ENCODE results near the gene MLN.
A peak's percentile ranks its signal among the peaks of the same experiment; 100 is the strongest.

MLN gene

DNA sequence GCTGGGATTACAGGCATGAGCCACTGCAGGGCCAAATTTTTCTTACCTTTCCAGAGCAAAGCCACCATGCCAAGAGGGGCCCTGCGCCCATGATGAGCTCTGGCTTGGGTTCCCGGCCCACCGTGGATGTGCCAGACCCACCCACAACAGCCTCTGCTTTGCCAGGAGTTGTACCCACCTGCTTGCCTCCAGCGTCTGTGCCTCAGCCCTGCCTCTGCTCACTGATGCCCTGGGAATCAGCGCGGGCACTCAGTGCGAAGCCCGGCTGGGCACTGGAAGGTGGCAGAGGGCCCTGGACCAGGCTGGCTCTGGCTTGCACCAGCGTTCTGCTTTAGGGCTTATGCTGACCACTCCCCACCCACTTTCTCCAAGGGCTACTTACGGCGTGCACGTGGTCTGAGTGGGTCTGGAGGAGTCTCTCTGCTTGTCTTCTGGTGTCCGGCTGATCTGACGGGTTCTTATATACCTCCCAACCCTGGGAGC is at the start of gene MLN:
MLN (minus strand) TSS at position 433 of the 483 bp plus-strand sequence. CDS start 2,840 bp downstream, outside the sequence.
- no peak for DNase-seq (ENCODE audit: low read depth, low spot score)

- DNase-seq (ENCODE audit: low read depth, low spot score), result no peak
Measured at GRCh38 chr6:33853026-33853425, 49.2 kb upstream of the MLN start.

DNA sequence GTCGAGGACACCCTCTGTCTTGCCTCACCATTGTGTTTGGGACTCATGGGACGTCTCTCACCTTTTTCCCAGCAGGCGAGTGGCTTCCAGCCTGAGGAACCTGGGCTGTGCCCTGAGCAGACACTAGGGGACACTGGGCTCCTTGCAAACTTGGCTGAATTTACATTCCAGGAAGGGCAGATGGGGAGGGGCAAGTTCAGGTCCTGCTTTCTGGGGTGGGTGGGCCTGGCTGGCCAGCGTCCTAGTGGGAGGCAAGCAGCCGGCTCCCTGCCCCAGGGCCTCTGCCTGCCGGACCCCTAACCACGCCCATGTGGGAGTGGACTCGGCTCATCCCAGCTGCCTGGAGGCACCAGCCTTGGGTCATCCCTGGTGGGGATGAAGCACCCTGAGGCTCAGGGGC is 48.2 kb upstream of the MLN start:
- DNase-seq (ENCODE audit: low read depth, low spot score), result peak; percentile 15

- no peak for DNase-seq (ENCODE audit: low read depth, low spot score)
Measured at GRCh38 chr6:33850869-33851541, 47.2 kb upstream of the MLN start.

GRCh38 chr6:33850296-33850695 is 46.5 kb upstream of the MLN start:
- DNase-seq (ENCODE audit: low read depth, low spot score), result no peak

DNA sequence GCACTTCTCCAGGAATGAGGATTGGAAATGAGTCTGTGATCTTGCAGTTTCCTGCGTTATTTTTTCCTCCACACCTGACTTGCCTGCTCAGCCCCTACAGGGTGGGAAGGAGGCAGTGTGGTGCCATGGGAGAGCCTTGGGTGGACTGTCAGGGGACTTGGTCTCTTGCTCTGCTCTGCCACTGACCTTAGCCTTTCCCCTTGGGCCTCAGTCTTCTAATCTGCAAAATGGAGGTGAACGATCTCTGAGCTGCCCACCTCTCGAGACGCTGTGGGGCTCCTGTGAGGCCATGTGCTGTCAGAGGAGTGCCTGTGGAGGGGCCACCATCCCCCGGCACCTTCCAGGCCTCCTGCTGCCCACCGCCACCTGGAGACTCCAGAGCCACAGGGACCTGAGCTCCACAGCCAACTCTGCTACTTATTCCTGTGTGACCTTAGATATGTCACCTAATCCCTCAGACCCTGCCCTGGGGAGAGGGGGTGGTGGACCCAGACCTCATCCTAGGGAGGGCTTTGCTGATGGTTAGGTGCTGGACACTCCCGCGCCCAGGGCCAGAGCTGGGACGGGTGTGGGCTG is 45.8 kb upstream of the MLN start:
- no peak for DNase-seq (ENCODE audit: low read depth, low spot score)

- DNase-seq (ENCODE audit: low read depth, low spot score), result no peak
Measured at GRCh38 chr6:33848484-33848883, 44.7 kb upstream of the MLN start.

DNA sequence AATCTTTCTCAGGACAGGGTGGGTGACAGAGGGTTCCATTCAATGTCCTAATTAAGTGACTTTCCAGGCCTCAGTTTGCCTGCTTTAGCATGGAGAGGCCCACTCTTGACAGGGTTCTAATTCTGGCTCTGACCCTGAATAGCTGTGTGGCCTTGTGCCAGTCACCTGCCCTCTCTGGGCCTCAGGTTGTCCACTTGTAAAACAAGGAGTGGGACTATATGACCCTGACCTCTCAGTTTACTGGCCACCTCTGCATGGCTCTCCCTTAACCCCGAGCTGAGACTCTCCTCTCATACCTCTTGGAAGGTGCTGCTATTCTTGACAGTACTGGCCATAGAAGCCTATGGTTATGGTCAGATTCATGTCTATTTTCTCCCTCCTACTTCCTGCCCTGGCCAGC is 44.1 kb upstream of the MLN start:
- no peak for DNase-seq (ENCODE audit: low read depth, low spot score)

DNA sequence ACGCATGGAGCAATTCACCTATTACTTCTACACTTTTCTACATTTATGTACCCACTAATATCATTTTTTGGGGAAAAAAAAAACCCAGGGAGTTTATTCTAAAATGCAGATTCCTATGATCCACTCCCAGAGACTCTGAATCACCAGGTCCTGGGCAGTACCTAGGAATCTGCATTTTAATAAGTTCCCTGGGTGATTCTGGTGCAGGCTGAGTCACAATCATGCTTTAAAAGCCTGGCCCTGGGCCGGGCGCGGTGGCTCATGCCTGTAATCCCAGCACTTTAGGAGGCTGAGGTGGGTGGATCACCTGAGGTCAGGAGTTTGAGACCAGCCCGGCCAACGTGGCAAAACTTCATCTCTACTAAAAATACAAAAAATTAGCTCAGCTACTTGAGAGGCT is 43.3 kb upstream of the MLN start:
- no peak for DNase-seq (ENCODE audit: low read depth, low spot score)

DNA sequence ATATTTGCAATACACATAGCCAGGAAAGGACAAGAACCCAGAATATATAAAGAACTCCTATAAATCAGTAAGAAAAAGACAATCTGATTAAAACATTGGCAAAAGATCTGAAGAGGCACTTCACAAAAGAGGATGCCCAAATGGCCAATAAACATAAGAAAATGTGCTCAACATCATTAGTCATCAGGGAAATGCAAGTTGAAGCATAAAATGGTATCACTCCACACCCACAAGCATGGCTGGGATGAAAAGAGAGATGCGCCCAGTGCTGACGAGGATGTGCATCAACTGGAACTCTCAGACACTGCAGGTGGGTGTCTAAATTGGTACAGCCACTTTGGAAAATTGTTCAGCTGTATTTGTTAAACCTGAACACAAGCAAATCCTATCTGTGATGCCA is 42.4 kb upstream of the MLN start:
- DNase-seq (ENCODE audit: low read depth, low spot score), result no peak

DNA sequence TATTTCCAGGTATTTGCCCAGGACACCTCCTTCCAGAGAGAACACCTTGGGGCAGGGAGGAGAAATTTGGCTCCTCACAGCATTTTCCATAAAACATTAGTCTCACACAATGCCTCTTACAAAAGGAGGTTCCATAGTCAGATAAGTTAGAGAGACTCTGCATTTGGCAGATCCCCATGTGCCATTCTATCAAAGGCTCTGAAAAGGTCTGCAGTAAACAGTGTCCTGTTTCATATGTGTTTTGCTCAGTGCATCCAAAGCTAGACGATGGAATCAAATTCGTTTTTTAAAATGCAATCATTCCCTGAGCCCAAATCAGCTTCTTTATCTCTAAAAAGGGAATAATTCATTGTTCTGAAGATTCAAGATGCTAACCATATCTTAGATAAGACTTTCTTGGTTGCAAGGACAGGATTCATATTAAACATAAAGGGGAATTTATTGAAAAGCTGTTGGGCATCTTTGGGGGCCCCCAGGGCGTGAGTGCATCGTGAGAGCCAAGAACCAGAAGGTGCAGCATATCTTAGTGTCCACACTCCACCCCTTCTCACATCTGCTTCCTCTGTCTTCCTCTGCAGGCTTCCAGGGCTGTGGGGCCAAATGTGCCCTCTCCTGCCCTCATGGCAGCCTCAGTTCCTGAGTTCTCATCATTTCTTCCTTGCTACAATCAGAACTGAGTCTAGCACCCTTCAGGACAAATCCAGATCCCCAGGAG is 41.4 kb upstream of the MLN start:
- no peak for DNase-seq (ENCODE audit: low read depth, low spot score)

- no peak for DNase-seq (ENCODE audit: low read depth, low spot score)
Measured at GRCh38 chr6:33843131-33844121, 39.6 kb upstream of the MLN start.

GRCh38 chr6:33841868-33842267 is 38.1 kb upstream of the MLN start:
- no peak for DNase-seq (ENCODE audit: low read depth, low spot score)

GRCh38 chr6:33841070-33841469 is 37.3 kb upstream of the MLN start:
- DNase-seq (ENCODE audit: low read depth, low spot score), result no peak

- DNase-seq (ENCODE audit: low read depth, low spot score), result peak; percentile 84
Measured at GRCh38 chr6:33840048-33840926, 36.5 kb upstream of the MLN start.

DNA sequence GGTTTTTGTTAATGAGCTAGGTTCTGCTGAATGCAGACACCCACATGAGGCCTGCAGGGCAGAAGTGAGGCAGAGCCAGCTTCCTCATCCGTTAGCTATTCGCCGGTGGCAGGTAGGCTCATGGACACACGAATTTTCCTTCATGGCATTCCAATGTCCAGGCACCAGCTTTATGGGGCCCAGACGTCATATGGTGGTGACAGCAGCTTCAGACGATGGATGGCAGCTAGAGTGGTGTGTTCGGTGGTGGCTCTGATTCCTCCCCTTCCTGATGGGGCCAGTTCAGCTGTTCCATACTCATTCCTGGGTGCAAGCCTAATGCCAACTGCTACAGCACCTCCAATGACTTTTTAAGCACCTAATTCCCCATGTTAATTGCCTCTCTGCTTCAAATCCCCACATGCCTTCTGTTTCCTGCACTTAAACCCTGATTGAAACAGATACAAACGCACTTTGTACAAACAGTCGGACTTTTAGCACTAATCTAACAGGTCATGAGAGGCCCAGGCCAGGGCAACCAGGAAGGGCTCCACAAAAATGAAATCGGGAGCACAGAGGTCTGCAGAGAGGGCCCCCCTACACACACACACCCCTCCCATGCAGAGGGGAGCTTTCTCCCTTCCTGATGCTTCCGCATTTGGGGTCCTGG is 35.7 kb upstream of the MLN start:
- peak; percentile 14 for DNase-seq (ENCODE audit: low read depth, low spot score)

GRCh38 chr6:33838983-33839382 is 35.2 kb upstream of the MLN start:
- no peak for DNase-seq (ENCODE audit: low read depth, low spot score)

- peak; percentile 65 for DNase-seq (ENCODE audit: low read depth, low spot score)
Measured at GRCh38 chr6:33837971-33838665, 34.3 kb upstream of the MLN start.

DNA sequence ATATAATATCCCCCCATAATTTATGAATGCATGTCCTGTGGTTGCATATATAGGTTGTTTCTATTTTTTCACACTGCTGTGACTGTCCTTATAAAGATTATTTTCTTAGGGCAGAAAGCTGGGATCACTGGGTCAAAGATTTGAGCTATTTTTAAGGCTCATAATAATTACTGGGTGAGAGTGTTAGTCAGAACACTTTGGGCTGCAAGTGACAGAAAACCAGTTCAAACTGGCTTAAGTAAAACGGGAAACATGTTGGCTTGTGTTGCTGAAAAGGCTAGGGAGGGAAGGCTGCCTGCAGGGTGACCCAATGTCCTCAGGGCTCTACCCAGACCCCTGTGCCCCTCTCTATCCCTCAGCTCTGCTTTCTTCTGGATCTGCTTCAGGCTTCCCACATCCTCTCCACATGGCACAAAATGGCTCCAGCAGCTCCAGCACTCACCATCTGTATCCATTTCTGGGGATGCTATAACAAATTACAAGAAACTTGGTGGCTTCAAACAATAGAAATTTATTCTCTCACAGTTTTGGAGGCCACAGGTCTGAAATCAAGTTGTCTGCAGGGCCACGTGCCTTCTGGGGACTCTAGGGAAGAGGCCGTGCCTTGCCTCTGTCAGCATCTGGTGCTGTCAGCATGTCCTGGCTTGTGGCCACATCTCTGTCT is 33.1 kb upstream of the MLN start:
- DNase-seq (ENCODE audit: low read depth, low spot score), result no peak

Data from astrocyte of the hippocampus (primary cell).